HepG2 (cell line): ENCODE measurements around the gene ARHGEF26. TPM values are rescaled to one million over a fixed set of nuclear protein-coding genes. Genes with fewer than 3 reads are reported as not detected.
A peak's percentile ranks its signal among the peaks of the same experiment; 100 is the strongest.

Source experiments
- ARNTL ChIP-seq: sonication (generic); formaldehyde crosslinking; IDR thresholded peaks from 2 replicates; pipeline ENCODE4 v1.4.0; 2020; ENCODE audit warnings: mild to moderate bottlenecking, missing genetic modification reagents
- DMAP1 ChIP-seq: IDR thresholded peaks from 2 replicates; pipeline ENCODE4 v1.6.1; 2016
- DNMT1 ChIP-seq: sonication (generic); formaldehyde crosslinking; IDR thresholded peaks from 2 replicates; pipeline ENCODE4 v1.5.1; 2020; ENCODE audit warnings: mild to moderate bottlenecking, missing genetic modification reagents
- DNMT3B ChIP-seq: conservative IDR thresholded peaks from 2 replicates; pipeline ENCODE4 v1.6.1; 2016; ENCODE audit warnings: missing biosample characterization, control low read depth
- EEA1 ChIP-seq: sonication (generic); formaldehyde crosslinking; IDR thresholded peaks from 2 replicates; pipeline ENCODE4 v1.5.1; 2020; ENCODE audit warnings: mild to moderate bottlenecking, missing genetic modification reagents, borderline replicate concordance
- EZH2 ChIP-seq: conservative IDR thresholded peaks from 2 replicates; pipeline ENCODE4 v1.6.1; 2012; ENCODE audit warnings: mild to moderate bottlenecking, low read depth, low read length, moderate library complexity
- HOXA3 ChIP-seq: sonication (generic); formaldehyde crosslinking; IDR thresholded peaks from 2 replicates; pipeline ENCODE4 v1.5.0; 2020; ENCODE audit warnings: missing genetic modification reagents
- IRF1 ChIP-seq: sonication (generic); formaldehyde crosslinking; IDR thresholded peaks from 2 replicates; pipeline ENCODE4 v1.4.0; 2020; ENCODE audit warnings: low read depth, mild to moderate bottlenecking, missing genetic modification reagents
- MED1 ChIP-seq: sonication (generic); formaldehyde crosslinking; IDR thresholded peaks from 2 replicates; pipeline ENCODE4 v1.4.0; 2020; ENCODE audit warnings: missing genetic modification reagents
- MEIS1 ChIP-seq: sonication (generic); formaldehyde crosslinking; IDR thresholded peaks from 2 replicates; pipeline ENCODE4 v1.9.0; 2021; ENCODE audit warnings: mild to moderate bottlenecking, missing genetic modification reagents, moderate library complexity, borderline replicate concordance
- PCBP2 ChIP-seq: fragments of 200-400 bp; formaldehyde crosslinking; optimal IDR thresholded peaks from 2 replicates; pipeline ENCODE3; 2018; ENCODE audit warnings: low read length, low read depth; ENCODE audit not compliant: poor library complexity, severe bottlenecking
- RBM39 ChIP-seq: fragments of 200-400 bp; formaldehyde crosslinking; IDR thresholded peaks from one replicate; pipeline ENCODE4 v1.6.1; 2018; ENCODE audit warnings: antibody characterized with exemption, mild to moderate bottlenecking, low read depth, low read length; ENCODE audit not compliant: poor library complexity, severe bottlenecking
- RNF2 ChIP-seq: fragments of 450-650 bp; conservative IDR thresholded peaks from 2 replicates; pipeline ENCODE4 v1.6.1; 2016; ENCODE audit warnings: low read depth
- SNRNP70 ChIP-seq: fragments of 200-400 bp; formaldehyde crosslinking; IDR thresholded peaks from 2 replicates; pipeline ENCODE4 v1.6.1; 2017; ENCODE audit warnings: mild to moderate bottlenecking, low read depth, low read length, moderate library complexity
- SP4 ChIP-seq: sonication (generic); formaldehyde crosslinking; IDR thresholded peaks from 2 replicates; pipeline ENCODE4 v1.8.1; 2023; ENCODE audit warnings: mild to moderate bottlenecking, missing genetic modification reagents
- YY1 ChIP-seq: IDR thresholded peaks from 2 replicates; pipeline ENCODE4 v1.6.1; 2011; ENCODE audit warnings: low read length, low read depth, moderate library complexity, mild to moderate bottlenecking; ENCODE audit not compliant: insufficient read depth, insufficient replicate concordance
- ZMYM3 ChIP-seq: sonication (generic); formaldehyde crosslinking; IDR thresholded peaks from 2 replicates; pipeline ENCODE4 v1.5.1; 2020; ENCODE audit warnings: mild to moderate bottlenecking, missing genetic modification reagents
- ZNF407 ChIP-seq: sonication (generic); formaldehyde crosslinking; IDR thresholded peaks from one replicate; pipeline ENCODE4 v1.5.1; 2020; ENCODE audit warnings: mild to moderate bottlenecking, missing genetic modification reagents; ENCODE audit errors: not compliant biosample characterization
- ZNF547 ChIP-seq: sonication (generic); formaldehyde crosslinking; IDR thresholded peaks from 2 replicates; pipeline ENCODE4 v1.5.1; 2020; ENCODE audit warnings: mild to moderate bottlenecking, missing genetic modification reagents
- ZNF709 ChIP-seq: sonication (generic); formaldehyde crosslinking; IDR thresholded peaks from 2 replicates; pipeline ENCODE4 v1.5.0; 2020; ENCODE audit warnings: mild to moderate bottlenecking, missing genetic modification reagents
- polyA plus RNA-seq, 8 experiments: library from polyadenylated mRNA; depleted of rRNA in 3 of 8; stranded (reverse) in 7 of 8; unstranded in 1 of 8; fragments of >200 nt; fragmentation: Illumina TruSeq in 4 of 8; extraction: Trizol in 4 of 8; gene quantifications; 2 replicates each; pipeline versions ENCODE4 v1.2.1 to v1.2.3, GENCODE V29; 2011 to 2016; ENCODE audit warnings: low read depth in 4 of 8, missing spikeins in 1 of 8, mixed read lengths in 1 of 8; ENCODE audit not compliant: insufficient read depth in 1 of 8
- total RNA-seq, 5 experiments: library from RNA; depleted of rRNA; stranded (reverse); fragments of >200 nt; fragmentation: Illumina TruSeq; extraction: Trizol; gene quantifications; 2 replicates each; pipeline ENCODE4 v1.2.3, GENCODE V29; 2016; ENCODE audit warnings: low read depth in 1 of 5
- TF ChIP-seq, protein P1 (sequence below): sonication (generic); formaldehyde crosslinking; IDR thresholded peaks from 2 replicates; pipeline ENCODE4 v1.8.0; 2022; ENCODE audit warnings: mild to moderate bottlenecking, missing genetic modification reagents, moderate library complexity

The ARHGEF26 gene
- total and polyA plus RNA-seq, 2 of the 13 experiments (the other 11 are each of a cell fraction or from before 2014, with no cell fraction given): 0.74 to 6.1 TPM

DNA sequence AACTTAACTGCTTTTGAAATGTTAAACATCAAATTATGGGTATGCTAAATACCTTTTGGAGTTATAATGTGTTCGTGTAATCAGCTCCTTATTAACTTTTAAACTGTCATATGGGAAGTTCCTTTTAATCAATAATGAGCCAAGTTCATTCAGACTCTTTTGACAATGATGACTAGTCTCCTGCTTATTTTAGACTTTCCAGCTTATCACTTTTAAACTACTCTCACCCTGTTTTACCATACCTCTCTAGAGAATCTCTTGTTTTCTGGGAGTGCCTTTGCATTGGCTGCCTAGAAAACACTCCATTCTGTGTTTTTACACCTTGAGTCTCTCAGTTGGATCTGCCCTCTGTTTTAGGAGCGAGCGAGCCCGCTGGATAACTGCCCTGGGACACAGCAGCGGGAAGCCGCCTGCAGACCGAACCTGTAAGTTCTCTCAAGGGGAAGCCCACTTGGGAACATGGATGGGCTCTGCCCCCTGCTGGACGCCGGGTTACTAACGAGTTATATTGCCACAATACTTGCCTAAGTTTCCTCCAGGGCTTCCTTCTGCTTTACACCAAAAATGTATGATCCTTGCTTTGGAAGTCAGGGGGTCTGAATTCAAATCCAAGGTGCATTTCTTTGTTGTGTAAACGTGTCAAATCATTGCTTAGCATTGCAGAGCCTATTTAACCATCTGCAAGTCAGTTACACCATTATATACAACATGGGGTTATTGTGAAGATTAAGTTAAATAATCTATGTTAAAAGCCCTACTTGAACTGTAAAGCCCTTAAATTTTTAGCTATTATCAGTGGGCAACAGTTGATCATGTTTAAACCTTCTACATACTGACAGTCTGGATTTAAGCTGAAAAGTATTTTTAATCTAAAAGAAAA lies 131.8 kb downstream of the ARHGEF26 start (continued):
- TF ChIP-seq IRF1 (CRISPR knock-in tag) (no peak), MEIS1 (CRISPR knock-in tag) (no peak), EEA1 (no peak), RBM39 (no peak), RNF2 (no peak), EZH2 (no peak), ARNTL (CRISPR knock-in tag) (no peak), ZNF547 (CRISPR knock-in tag) (no peak), DNMT1 (CRISPR knock-in tag) (no peak), ZNF407 (CRISPR knock-in tag) (no peak), YY1 (peak; percentile 40), SP4 (CRISPR knock-in tag) (no peak), PCBP2 (no peak), DMAP1 (CRISPR knock-in tag) (no peak), MED1 (no peak), ZMYM3 (CRISPR knock-in tag) (no peak), DNMT3B (CRISPR knock-in tag) (no peak), ZNF709 (CRISPR knock-in tag) (no peak), SNRNP70 (no peak), HOXA3 (no peak)
- TF ChIP-seq, protein P1, sequence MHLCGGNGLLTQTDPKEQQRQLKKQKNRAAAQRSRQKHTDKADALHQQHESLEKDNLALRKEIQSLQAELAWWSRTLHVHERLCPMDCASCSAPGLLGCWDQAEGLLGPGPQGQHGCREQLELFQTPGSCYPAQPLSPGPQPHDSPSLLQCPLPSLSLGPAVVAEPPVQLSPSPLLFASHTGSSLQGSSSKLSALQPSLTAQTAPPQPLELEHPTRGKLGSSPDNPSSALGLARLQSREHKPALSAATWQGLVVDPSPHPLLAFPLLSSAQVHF (CRISPR knock-in tag): no peak
